ENCODE measurements around the gene ITGB8.

- no peak for TF ChIP-seq MAFK (IDR thresholded peaks at IDR 0.05; ENCODE audit: low read length)
- TF ChIP-seq GABPA (tag; conservative IDR thresholded peaks at IDR 0.05; ENCODE audit: low read depth): no peak
- TF ChIP-seq TAF1 (IDR thresholded peaks at IDR 0.05; ENCODE audit: control insufficient read depth, extremely low read depth, insufficient read depth, low read length, severe bottlenecking): no peak
- no peak for TF ChIP-seq ADNP (tag; IDR thresholded peaks at IDR 0.05)
- no peak for TF ChIP-seq POLR2A (conservative IDR thresholded peaks at IDR 0.05)
- no peak for TF ChIP-seq NBN (IDR thresholded peaks at IDR 0.05; ENCODE audit: low read depth)
- TF ChIP-seq FOXM1 (IDR thresholded peaks at IDR 0.05; ENCODE audit: low read depth): no peak
- no peak for TF ChIP-seq FOXM1 (CRISPR knock-in tag; IDR thresholded peaks at IDR 0.05; ENCODE audit: low read depth)
Observed at GRCh38 chr7:20330239-20330927, at the start of gene ITGB8.
